ENCODE data around the gene BAHD1.
A peak's percentile ranks its signal among the peaks of the same experiment; 100 is the strongest.

BAHD1 gene

GRCh38 chr15:40446144-40446543 lies 5.4 kb downstream of the BAHD1 start:
- no peak for DNase-seq

- no peak for DNase-seq
These were observed 7.6 kb downstream of the BAHD1 start for GRCh38 chr15:40448354-40448753.

GRCh38 chr15:40449275-40449674 lies 8.5 kb downstream of the BAHD1 start:
- DNase-seq = no peak

- DNase-seq = no peak
These were observed 9.3 kb downstream of the BAHD1 start for GRCh38 chr15:40450047-40450446.

- no peak for DNase-seq
These were observed 10.9 kb downstream of the BAHD1 start for GRCh38 chr15:40451527-40452158.

- no peak for DNase-seq
These were observed 11.7 kb downstream of the BAHD1 start for GRCh38 chr15:40452296-40453090.

GRCh38 chr15:40453941-40454340 lies 13.2 kb downstream of the BAHD1 start:
- DNase-seq = peak; percentile 35

- DNase-seq = no peak
These were observed 14.2 kb downstream of the BAHD1 start for GRCh38 chr15:40454904-40455391.

- DNase-seq = no peak
These were observed 15.6 kb downstream of the BAHD1 start for GRCh38 chr15:40456299-40456712.

GRCh38 chr15:40456738-40457137 lies 16.0 kb downstream of the BAHD1 start:
- DNase-seq = no peak

GRCh38 chr15:40458495-40459371 lies 18.0 kb downstream of the BAHD1 start:
- DNase-seq = no peak

- DNase-seq = no peak
These were observed 18.8 kb downstream of the BAHD1 start for GRCh38 chr15:40459391-40460015.

GRCh38 chr15:40460404-40460803 lies 19.7 kb downstream of the BAHD1 start:
- DNase-seq = no peak

GRCh38 chr15:40461958-40462357 lies 21.2 kb downstream of the BAHD1 start:
- DNase-seq = no peak

GRCh38 chr15:40463279-40463678 lies 22.5 kb downstream of the BAHD1 start:
- DNase-seq = no peak

GRCh38 chr15:40463886-40464545 lies 23.3 kb downstream of the BAHD1 start:
- DNase-seq = no peak

GRCh38 chr15:40464595-40465185 lies 23.9 kb downstream of the BAHD1 start:
- no peak for DNase-seq

- DNase-seq = no peak
These were observed 25.2 kb downstream of the BAHD1 start for GRCh38 chr15:40465939-40466338.

- no peak for DNase-seq
These were observed 25.9 kb downstream of the BAHD1 start for GRCh38 chr15:40466426-40467260.

- DNase-seq = no peak
These were observed 26.5 kb downstream of the BAHD1 start for GRCh38 chr15:40467261-40467615.

GRCh38 chr15:40468898-40469331 lies 28.2 kb downstream of the BAHD1 start:
- DNase-seq = no peak
